GM23338 (cell line): ENCODE data around the gene SRPX.

Source experiments
- CREB1 ChIP-seq: fragments of 250-450 bp; sonication (Bioruptor Pico); IDR thresholded peaks from 2 replicates; pipeline ENCODE4 v1.5.0; 2020; ENCODE audit warnings: low read depth, mild to moderate bottlenecking, moderate library complexity
- CTCF ChIP-seq, 2 experiments: fragments of 200-600 bp in 1 of 2; sonication (generic) in 1 of 2; conservative IDR thresholded peaks; 2 replicates each; pipeline versions ENCODE4 v1.5.1 to v1.6.1; 2016 to 2017; ENCODE audit warnings: antibody characterized with exemption in 2 of 2, low read depth in 2 of 2, mild to moderate bottlenecking in 2 of 2, moderate library complexity in 1 of 2
- ETS1 ChIP-seq: IDR thresholded peaks from 2 replicates; pipeline ENCODE4 v1.6.1; 2016; ENCODE audit warnings: antibody characterized with exemption
- EZH2 ChIP-seq: fragments of 200-600 bp; sonication (generic); IDR thresholded peaks from one replicate; pipeline ENCODE4 v1.8.0; 2017; ENCODE audit warnings: antibody characterized with exemption, mild to moderate bottlenecking, low read depth; ENCODE audit not compliant: unreplicated experiment
- EZH2phosphoT487 ChIP-seq: fragments of 200-600 bp; sonication (generic); IDR thresholded peaks from one replicate; pipeline ENCODE4 v1.8.1; 2018; ENCODE audit warnings: antibody characterized with exemption; ENCODE audit not compliant: unreplicated experiment
- JUNB ChIP-seq: IDR thresholded peaks from one replicate; pipeline ENCODE4 v1.6.1; 2016; ENCODE audit warnings: antibody characterized with exemption; ENCODE audit not compliant: unreplicated experiment
- NANOG ChIP-seq: IDR thresholded peaks from 2 replicates; pipeline ENCODE4 v1.6.1; 2016; ENCODE audit warnings: antibody characterized with exemption, borderline replicate concordance
- POLR2AphosphoS5 ChIP-seq: IDR thresholded peaks from 2 replicates; pipeline ENCODE4 v1.6.1; 2016; ENCODE audit warnings: antibody characterized with exemption, low read depth
- REST ChIP-seq: IDR thresholded peaks from one replicate; pipeline ENCODE4 v1.6.1; 2018; ENCODE audit warnings: antibody characterized with exemption; ENCODE audit not compliant: unreplicated experiment
- STAT1 ChIP-seq: IDR thresholded peaks from one replicate; pipeline ENCODE4 v1.6.1; 2016; ENCODE audit warnings: antibody characterized with exemption; ENCODE audit not compliant: unreplicated experiment
- ZNF114 ChIP-seq: fragments of 250-450 bp; sonication (Bioruptor Pico); IDR thresholded peaks from 2 replicates; pipeline ENCODE4 v1.5.0; 2020; ENCODE audit warnings: mild to moderate bottlenecking, moderate library complexity
- ZNF331 ChIP-seq: fragments of 250-450 bp; sonication (Bioruptor Pico); IDR thresholded peaks from 2 replicates; pipeline ENCODE4 v1.5.0; 2020; ENCODE audit warnings: low read depth, mild to moderate bottlenecking, moderate library complexity
- ZNF462 ChIP-seq: fragments of 250-450 bp; sonication (Bioruptor Pico); IDR thresholded peaks from 2 replicates; pipeline ENCODE4 v1.5.0; 2020; ENCODE audit warnings: mild to moderate bottlenecking, moderate library complexity

- TF ChIP-seq CTCF (conservative IDR thresholded peaks at IDR 0.05; ENCODE audit: low read depth in 2 of 2) (peak; percentile 60 to 89), EZH2 (no peak), EZH2phosphoT487 (no peak), POLR2AphosphoS5 (no peak), REST (no peak), CREB1 (CRISPR knock-in tag) (no peak), JUNB (no peak), STAT1 (no peak), ZNF331 (CRISPR knock-in tag) (no peak), NANOG (no peak), ZNF114 (CRISPR knock-in tag) (no peak), ZNF462 (CRISPR knock-in tag) (no peak), ETS1 (no peak)
These were observed 45.5 kb downstream of the SRPX start for GRCh38 chrX:38175139-38175538.
